ENCODE measurements around the gene FBXO24. TPM values are rescaled to one million over a fixed set of nuclear protein-coding genes. Genes with fewer than 3 reads are reported as not detected.
A peak's percentile ranks its signal among the peaks of the same experiment; 100 is the strongest.

FBXO24 gene
- total and polyA plus RNA-seq, 4 donors, result 0.25 to 1.3 (median 0.33) TPM

- H3K36me3 ChIP-seq (ENCODE audit: control insufficient read depth in 4 of 4, insufficient read depth in 4 of 4, low read length in 4 of 4), result peaks cover 3 to 27% (median 23%) of the 10 kb centered on the region in 4 donors
- TF ChIP-seq, protein P1, sequence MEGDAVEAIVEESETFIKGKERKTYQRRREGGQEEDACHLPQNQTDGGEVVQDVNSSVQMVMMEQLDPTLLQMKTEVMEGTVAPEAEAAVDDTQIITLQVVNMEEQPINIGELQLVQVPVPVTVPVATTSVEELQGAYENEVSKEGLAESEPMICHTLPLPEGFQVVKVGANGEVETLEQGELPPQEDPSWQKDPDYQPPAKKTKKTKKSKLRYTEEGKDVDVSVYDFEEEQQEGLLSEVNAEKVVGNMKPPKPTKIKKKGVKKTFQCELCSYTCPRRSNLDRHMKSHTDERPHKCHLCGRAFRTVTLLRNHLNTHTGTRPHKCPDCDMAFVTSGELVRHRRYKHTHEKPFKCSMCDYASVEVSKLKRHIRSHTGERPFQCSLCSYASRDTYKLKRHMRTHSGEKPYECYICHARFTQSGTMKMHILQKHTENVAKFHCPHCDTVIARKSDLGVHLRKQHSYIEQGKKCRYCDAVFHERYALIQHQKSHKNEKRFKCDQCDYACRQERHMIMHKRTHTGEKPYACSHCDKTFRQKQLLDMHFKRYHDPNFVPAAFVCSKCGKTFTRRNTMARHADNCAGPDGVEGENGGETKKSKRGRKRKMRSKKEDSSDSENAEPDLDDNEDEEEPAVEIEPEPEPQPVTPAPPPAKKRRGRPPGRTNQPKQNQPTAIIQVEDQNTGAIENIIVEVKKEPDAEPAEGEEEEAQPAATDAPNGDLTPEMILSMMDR (IDR thresholded peaks at IDR 0.05; ENCODE audit: control extremely low read depth, extremely low read depth), result no peak
- peak; percentile 76 to 95 (median 94) for DNase-seq
- WGBS, 2 donors, result 6 to 12% methylated on average over 15 of the region's 15 CpGs
- H3K27me3 ChIP-seq (ENCODE audit: control insufficient read depth in 3 of 3, insufficient read depth in 3 of 3, low read length in 2 of 3), result no peaks in the 10 kb centered on the region
- H3K4me3 ChIP-seq, result peak overlapping the region; percentile 31
- no peak for ATAC-seq (ENCODE audit: insufficient read depth, low FRiP score)
- H3K27ac ChIP-seq (ENCODE audit: low read depth in 1 of 2, low read length in 1 of 2), result peak overlapping the region in 1 of 2 donors; percentile 98
- H3K9me3 ChIP-seq (ENCODE audit: control insufficient read depth in 4 of 4, insufficient read depth in 3 of 4, low read length in 3 of 4), result peaks cover 0 to 2% (median 0%) of the 10 kb centered on the region in 4 donors
- H3K4me1 ChIP-seq (ENCODE audit: control insufficient read depth in 5 of 5, insufficient read depth in 5 of 5, low read length in 5 of 5), result peaks cover 0 to 36% (median 14%) of the 10 kb centered on the region in 5 donors
- peak overlapping the region; percentile 31 to 47 for H3K9ac ChIP-seq (ENCODE audit: insufficient read depth in 1 of 2, low read length in 2 of 2)
These were observed 2.0 kb upstream of the FBXO24 start for GRCh38 chr7:100584054-100584682.

DNA sequence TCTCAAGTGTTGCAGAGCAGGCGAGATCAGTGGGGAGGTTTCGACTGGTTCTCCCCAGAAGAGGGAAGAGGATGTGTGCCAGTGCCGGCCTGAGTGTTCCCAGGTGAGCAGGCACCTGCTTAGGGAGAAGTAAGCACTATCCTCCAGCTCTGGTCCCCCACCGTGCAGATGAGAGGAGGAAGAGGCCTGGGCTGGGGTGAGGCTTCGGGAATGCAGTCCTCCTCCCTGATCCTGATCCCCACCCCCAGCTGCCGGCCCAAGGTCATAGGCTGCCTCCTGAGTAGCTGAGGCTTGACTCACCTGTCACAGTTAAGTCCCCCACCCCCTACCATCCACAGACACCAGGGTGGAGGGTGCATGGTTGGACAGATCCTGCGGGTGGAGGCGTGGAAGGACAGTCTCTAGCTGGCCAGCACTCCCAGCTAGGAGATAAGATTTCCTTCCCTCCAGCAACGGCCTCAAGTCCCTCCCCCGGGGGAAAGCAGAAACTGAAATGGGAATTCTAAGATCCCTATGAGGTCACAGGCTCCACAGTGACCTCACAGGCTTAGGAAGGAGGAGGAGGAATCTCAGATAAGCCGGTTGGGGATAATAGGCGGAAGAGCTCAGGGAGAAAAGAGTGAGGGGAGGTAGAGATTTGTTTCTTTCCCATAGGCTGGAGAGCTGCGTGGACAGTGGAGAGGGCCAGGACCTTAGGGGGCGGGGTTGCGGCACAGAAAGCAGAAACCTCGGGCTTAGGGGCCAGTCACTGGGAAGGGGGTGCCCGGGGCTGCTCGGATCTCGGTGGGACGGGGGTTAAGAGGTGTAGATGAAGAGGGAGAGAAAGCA is 1.2 kb upstream of the FBXO24 start:
- peaks cover 3 to 22% (median 19%) of the 10 kb centered on the region in 4 donors for H3K36me3 ChIP-seq (ENCODE audit: control insufficient read depth in 4 of 4, insufficient read depth in 4 of 4, low read length in 4 of 4)
- peaks cover 0 to 44% (median 14%) of the 10 kb centered on the region in 5 donors for H3K4me1 ChIP-seq (ENCODE audit: control insufficient read depth in 5 of 5, insufficient read depth in 5 of 5, low read length in 5 of 5)
- H3K9me3 ChIP-seq (ENCODE audit: control insufficient read depth in 4 of 4, insufficient read depth in 3 of 4, low read length in 3 of 4), result peaks cover 0 to 2% (median 0%) of the 10 kb centered on the region in 4 donors
- no peaks in the 10 kb centered on the region for H3K27me3 ChIP-seq (ENCODE audit: control insufficient read depth in 3 of 3, insufficient read depth in 3 of 3, low read length in 2 of 3)
- 2% methylated on average over 20 of the region's 20 CpGs for WGBS, 2 donors
- ATAC-seq (ENCODE audit: insufficient read depth, low FRiP score) (no peak), DNase-seq (peak; percentile 75 to 88 (median 86))
- peak overlapping the region; percentile 98 for H3K27ac ChIP-seq (ENCODE audit: low read depth in 1 of 2, low read length in 1 of 2)
- H3K9ac ChIP-seq (ENCODE audit: insufficient read depth in 1 of 2, low read length in 2 of 2), result peak overlapping the region; percentile 71 to 72
- H3K4me3 ChIP-seq, result peak overlapping the region; percentile 66
- TF ChIP-seq, protein P1 (IDR thresholded peaks at IDR 0.05; ENCODE audit: control extremely low read depth, extremely low read depth), result no peak

DNA sequence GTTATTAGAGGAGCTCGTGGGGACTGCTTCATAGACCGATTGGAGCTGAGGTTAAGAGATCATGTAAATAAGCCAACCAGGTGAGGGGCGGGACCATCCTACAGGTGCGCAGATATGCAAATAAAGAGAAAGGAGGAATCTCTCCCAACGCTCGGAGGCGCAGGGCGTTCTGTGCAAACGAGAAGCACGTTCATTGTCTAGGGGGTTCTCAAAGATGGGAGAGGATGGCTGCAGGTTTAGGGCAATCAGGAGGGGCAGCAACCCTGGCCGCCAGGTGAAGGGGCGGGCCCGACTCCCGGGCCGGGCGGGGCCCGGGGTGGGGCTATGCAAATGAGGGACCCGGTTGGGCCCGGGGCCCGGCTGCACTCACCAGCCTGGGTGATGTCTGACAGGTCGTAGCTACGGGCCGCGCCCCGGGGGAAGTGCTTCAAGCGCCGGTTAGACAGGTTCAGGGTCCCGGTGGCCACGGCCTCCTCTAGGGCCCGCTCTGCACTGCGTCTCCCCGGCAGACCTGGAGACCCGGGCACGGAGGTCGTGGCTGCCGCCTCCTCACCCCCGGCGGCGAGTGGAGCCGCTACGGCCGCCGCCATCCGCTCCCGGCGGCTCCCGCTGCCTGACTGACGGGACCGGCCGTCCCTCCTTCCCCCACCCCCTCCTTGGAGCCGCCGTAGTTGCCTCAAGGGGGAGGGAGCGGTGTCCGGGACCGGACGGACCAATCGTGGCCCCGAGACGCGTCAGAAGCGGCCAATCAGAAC is 440 bp upstream of the FBXO24 start, which contains the start of gene LRCH4:
Gene LRCH4, minus strand, starts transcription at position 619 of the 755 bp plus-strand sequence. Its CDS starts 29 bp downstream, at position 590.
- Histone ChIP-seq H3K9ac (ENCODE audit: insufficient read depth in 1 of 2, low read length in 2 of 2) (peak within 1 kb of the TSS; percentile 71 to 72), H3K36me3 (ENCODE audit: control insufficient read depth in 4 of 4, insufficient read depth in 4 of 4, low read length in 4 of 4) (peaks cover 3 to 16% (median 13%) of the 10 kb centered on the region in 4 donors), H3K4me3 (peak within 1 kb of the TSS; percentile 66), H3K9me3 (ENCODE audit: control insufficient read depth in 4 of 4, insufficient read depth in 3 of 4, low read length in 3 of 4) (peaks cover 0 to 1% (median 0%) of the 10 kb centered on the region in 4 donors), H3K27me3 (ENCODE audit: control insufficient read depth in 3 of 3, insufficient read depth in 3 of 3, low read length in 2 of 3) (no peaks in the 10 kb centered on the region), H3K4me1 (ENCODE audit: control insufficient read depth in 5 of 5, insufficient read depth in 5 of 5, low read length in 5 of 5) (peaks cover 0 to 52% (median 15%) of the 10 kb centered on the region in 5 donors), H3K27ac (ENCODE audit: low read depth in 1 of 2, low read length in 1 of 2) (peak within 1 kb of the TSS; percentile 98)
- ATAC-seq (ENCODE audit: insufficient read depth, low FRiP score) (peak; percentile 23), DNase-seq (peak in 2 of 3 donors; percentile 37 to 42)
- TF ChIP-seq, protein P1 (IDR thresholded peaks at IDR 0.05; ENCODE audit: control extremely low read depth, extremely low read depth), result no peak
- 0% methylated on average over 53 to 61 of the region's 61 CpGs for WGBS, 2 donors

Measured in lung (tissue), 12 donors.